HepG2 (cell line): ENCODE data around the gene DUSP22. TPM values are rescaled to one million over a fixed set of nuclear protein-coding genes. Genes with fewer than 3 reads are reported as not detected.

Experiments used
- ATAC-seq: fragments of 200-7000 bp; cut with Tn5 transposase; 3 replicates; pipeline ENCODE4 v1.9.1; 2020; ENCODE audit warnings: mild to moderate bottlenecking, moderate library complexity
- BruUV-seq: library from RNA; stranded (reverse); fragments of 400-500 nt; replicated peaks from 2 replicates; lab custom pipeline; 2021; lab: Mats Ljungman, UMichigan
- CTCF ChIA-PET: fragments of 300-600 bp; formaldehyde crosslinking; extraction: SDS; loops from one replicate; lab custom pipeline; 2021; ENCODE audit warnings: low total read pairs, inconsistent platforms, low intra/inter-chr PET ratio; lab: Yijun Ruan, JAX
- POLR2A ChIA-PET: fragments of 350-600 bp; sonication (Branson Sonifier 250); formaldehyde crosslinking; loops from one replicate; lab custom pipeline; 2020; ENCODE audit warnings: antibody characterized with exemption, inconsistent platforms; lab: Yijun Ruan, JAX
- DNase-seq: peaks from one replicate; pipeline ENCODE4 v3.0.0-alpha.2; 2015; ENCODE audit warnings: low spot score
- FAIRE-seq: peaks from 3 replicates; lab custom pipeline; 2011; peaks lifted over from hg19 to GRCh38; lab: Jason Lieb, UNC
- H2AFZ ChIP-seq: one replicate; pipeline ENCODE4 v1.6.1; 2011; ENCODE audit warnings: low read length, inconsistent platforms
- H3K27ac ChIP-seq: fragments of 300-600 bp; 3 replicates; pipeline ENCODE4 v1.8.0; 2011; ENCODE audit warnings: mixed run types, mild to moderate bottlenecking, mixed read lengths, low read length, inconsistent platforms; ENCODE audit not compliant: insufficient read depth; ENCODE audit errors: extremely low read length
- H3K27me3 ChIP-seq, 2 experiments: fragments of 200-600 bp in 1 of 2; 2 replicates in 1 of 2; 3 replicates in 1 of 2; pipeline versions ENCODE4 v1.6.0 to v1.8.0; 2011; ENCODE audit warnings: low read length in 2 of 2, mild to moderate bottlenecking in 2 of 2, moderate library complexity in 2 of 2, inconsistent platforms in 1 of 2; ENCODE audit not compliant: insufficient read depth in 2 of 2, control insufficient read depth in 1 of 2
- H3K36me3 ChIP-seq, 2 experiments: fragments of 200-600 bp in 1 of 2; replicated peaks in 1 of 2; 2 replicates in 1 of 2; 3 replicates in 1 of 2; pipeline versions ENCODE4 v1.5.1 to v1.8.0; 2011; ENCODE audit warnings: low read length in 2 of 2, inconsistent platforms in 1 of 2; ENCODE audit not compliant: insufficient read depth in 2 of 2, control insufficient read depth in 1 of 2
- H3K4me1 ChIP-seq: 2 replicates; pipeline ENCODE4 v1.5.1; 2012; ENCODE audit warnings: low read length, inconsistent platforms; ENCODE audit not compliant: insufficient read depth
- H3K4me2 ChIP-seq: 2 replicates; pipeline ENCODE4 v1.6.0; 2011; ENCODE audit warnings: low read depth, low read length, inconsistent platforms
- H3K4me3 ChIP-seq, 3 experiments: fragments of 200-600 bp in 1 of 3; sonication (generic), shearing (Covaris generic) in 1 of 3; replicated peaks in 1 of 3; 2 replicates each; pipeline ENCODE4 v1.5.1; 2011 to 2016; ENCODE audit warnings: low read length in 3 of 3, inconsistent platforms in 2 of 3, low read depth in 2 of 3, mild to moderate bottlenecking in 2 of 3, control low read depth in 1 of 3, mixed read lengths in 1 of 3; ENCODE audit not compliant: insufficient read depth in 1 of 3
- H3K79me2 ChIP-seq: one replicate; pipeline ENCODE4 v1.6.1; 2011; ENCODE audit warnings: low read length, inconsistent platforms; ENCODE audit not compliant: insufficient read depth
- H3K9ac ChIP-seq: 2 replicates; pipeline ENCODE4 v1.6.0; 2011; ENCODE audit warnings: mild to moderate bottlenecking, low read depth, low read length, inconsistent platforms; ENCODE audit not compliant: insufficient read depth
- H3K9me3 ChIP-seq: 2 replicates; pipeline ENCODE4 v1.5.1; 2012; ENCODE audit warnings: mild to moderate bottlenecking, low read length
- H4K20me1 ChIP-seq: 2 replicates; pipeline ENCODE4 v1.6.0; 2011; ENCODE audit warnings: inconsistent platforms, mild to moderate bottlenecking, low read length, moderate library complexity; ENCODE audit not compliant: insufficient read depth
- ATF4 ChIP-seq, 2 experiments: fragments of 450-650 bp in 1 of 2; sonication (generic) in 1 of 2; formaldehyde crosslinking; IDR thresholded peaks; 2 replicates each; pipeline versions ENCODE4 v1.5.0 to v1.8.0; 2020 to 2022; ENCODE audit warnings: mild to moderate bottlenecking in 1 of 2, missing genetic modification reagents in 1 of 2
- CEBPB ChIP-seq: IDR thresholded peaks from 2 replicates; pipeline ENCODE4 v1.6.1; 2011; ENCODE audit warnings: low read depth, low read length, improper control_type of control experiment, borderline replicate concordance
- CEBPG ChIP-seq: IDR thresholded peaks from 2 replicates; pipeline ENCODE4 v1.6.1; 2016
- FOSL2 ChIP-seq: sonication (generic); formaldehyde crosslinking; IDR thresholded peaks from 2 replicates; pipeline ENCODE4 v1.4.0; 2020; ENCODE audit warnings: missing genetic modification reagents
- PATZ1 ChIP-seq: sonication (generic); formaldehyde crosslinking; IDR thresholded peaks from 2 replicates; pipeline ENCODE4 v1.4.0; 2020; ENCODE audit warnings: missing genetic modification reagents
- SOX13 ChIP-seq, 3 experiments: fragments of 450-650 bp in 1 of 3; sonication (generic) in 1 of 3; formaldehyde crosslinking in 1 of 3; IDR thresholded peaks in 2 of 3; conservative IDR thresholded peaks in 1 of 3; 2 replicates each; pipeline versions ENCODE4 v1.5.0 to v1.6.1; 2016 to 2020; ENCODE audit warnings: antibody characterized with exemption in 1 of 3, mild to moderate bottlenecking in 1 of 3, missing compliant biosample characterization in 1 of 3, missing genetic modification reagents in 1 of 3, moderate library complexity in 1 of 3
- ZBTB3 ChIP-seq: sonication (generic); formaldehyde crosslinking; IDR thresholded peaks from 2 replicates; pipeline ENCODE4 v1.4.0; 2020; ENCODE audit warnings: low read depth, mild to moderate bottlenecking, moderate library complexity, missing genetic modification reagents, borderline replicate concordance
- WGBS: methylation state at CpG from one replicate; pipeline ENCODE4 v1.1.6; 2017; ENCODE audit warnings: low lambda C conversion rate; 5-methylcytosine and 5-hydroxymethylcytosine counted together
- in situ Hi-C: cut with HindIII; loops from 2 replicates; pipeline ENCODE4 v1.10.0; 2017; ENCODE audit warnings: low pct_unique_long_range_greater_than_20kb; ENCODE audit not compliant: extremely low pct_ligation_motif_present
- intact Hi-C: fragments of 100-400 bp; cut with micrococcal nuclease; formaldehyde crosslinking; loops from one replicate; pipeline ENCODE4 v1.10.0; 2022; ENCODE audit not compliant: unreplicated experiment
- polyA plus RNA-seq, 8 experiments: library from polyadenylated mRNA; depleted of rRNA in 3 of 8; stranded (reverse) in 7 of 8; unstranded in 1 of 8; fragments of >200 nt; fragmentation: Illumina TruSeq in 4 of 8; extraction: Trizol in 4 of 8; gene quantifications; 2 replicates each; pipeline versions ENCODE4 v1.2.1 to v1.2.3, GENCODE V29; 2011 to 2016; ENCODE audit warnings: low read depth in 4 of 8, missing spikeins in 1 of 8, mixed read lengths in 1 of 8; ENCODE audit not compliant: insufficient read depth in 1 of 8
- total RNA-seq, 5 experiments: library from RNA; depleted of rRNA; stranded (reverse); fragments of >200 nt; fragmentation: Illumina TruSeq; extraction: Trizol; gene quantifications; 2 replicates each; pipeline ENCODE4 v1.2.3, GENCODE V29; 2016; ENCODE audit warnings: low read depth in 1 of 5

Gene DUSP22
- total and polyA plus RNA-seq, 2 of the 13 experiments (the other 11 are each of a cell fraction or from before 2014, with no cell fraction given), result 20.2 to 32.8 TPM

- Histone ChIP-seq H3K4me2 (no peak overlapping the region), H3K79me2 (no peaks in the 10 kb centered on the region), H2AFZ (no peak overlapping the region), H3K9ac (no peak overlapping the region), H4K20me1 (no peaks in the 10 kb centered on the region), H3K4me3 (no peak overlapping the region), H3K4me1 (no peaks in the 10 kb centered on the region), H3K36me3 (no peaks in the 10 kb centered on the region), H3K9me3 (no peaks in the 10 kb centered on the region), H3K27me3 (peaks cover 12 to 57% of the 10 kb centered on the region in 2 experiments; a peak in 4 of 5 replicates), H3K27ac (no peak overlapping the region)
- WGBS, result 44% methylated on average over 10 of the region's 10 CpGs
- ATAC-seq (no peak), DNase-seq (no peak), FAIRE-seq (no peak)
- no TSS peak for BruUV-seq
- in situ Hi-C loops (no loop called here), intact Hi-C loops (no loop called here)
- POLR2A ChIA-PET, result no interaction called here
- TF ChIP-seq ZBTB3 (CRISPR knock-in tag) (no peak), FOSL2 (CRISPR knock-in tag) (0 out of 2 replicates have a peak, but pooled peaks have one; percentile 18), CEBPG (CRISPR knock-in tag) (peak; percentile 60), CEBPB (peak; percentile 88), ATF4 (CRISPR knock-in tag; IDR thresholded peaks at IDR 0.05) (peak in 1 of 2 experiments; percentile 48; a peak in 1 of 4 replicates), PATZ1 (CRISPR knock-in tag) (0 out of 2 replicates have a peak, but pooled peaks have one; percentile 15), SOX13 (IDR thresholded peaks at IDR 0.05) (no peak), SOX13 (CRISPR knock-in tag; conservative IDR thresholded peaks at IDR 0.05 in 1 of 2, IDR thresholded peaks at IDR 0.05 in 1 of 2) (no peak)
- CTCF ChIA-PET, result no interaction called here
These were observed 96.1 kb downstream of the DUSP22 start for GRCh38 chr6:388202-388903.
